Sigmoid colon (tissue), 4 donors: ENCODE measurements around the gene CACNA1C.

Experiments
- CTCF ChIP-seq, 4 experiments: fragments of 450-650 bp in 3 of 4; fragments of 200-600 bp in 1 of 4; IDR thresholded peaks; one replicate each; pipeline ENCODE4 v1.5.1; 2016 to 2019; ENCODE audit warnings: antibody characterized with exemption in 4 of 4, mild to moderate bottlenecking in 3 of 4, moderate library complexity in 2 of 4
- EP300 ChIP-seq, 4 donors: sonication (generic); formaldehyde crosslinking; IDR thresholded peaks; one replicate each; pipeline ENCODE4 v1.6.1; 2017; ENCODE audit warnings: antibody characterized with exemption in 4 of 4

- TF ChIP-seq CTCF (IDR thresholded peaks at IDR 0.05), result no peak
- TF ChIP-seq EP300 (IDR thresholded peaks at IDR 0.05), result no peak
Measured at GRCh38 chr12:2242816-2243215, 190.0 kb downstream of the CACNA1C start.
